GM19023 (cell line): Measurements from ENCODE around the gene FGF18.

Experiments used
- ATAC-seq: cut with Tn5 transposase; IDR thresholded peaks from one replicate; pipeline ENCODE4 v1.9.1; 2021; ENCODE audit warnings: mild to moderate bottlenecking, moderate library complexity; ENCODE audit not compliant: unreplicated experiment

FGF18 gene

GRCh38 chr5:171464829-171465228 lies 45.4 kb downstream of the FGF18 start:
- ATAC-seq = no peak

- no peak for ATAC-seq
Observed at GRCh38 chr5:171467107-171467506, 47.7 kb downstream of the FGF18 start.

- no peak for ATAC-seq
Observed at GRCh38 chr5:171469326-171469725, 49.9 kb downstream of the FGF18 start.

GRCh38 chr5:171470420-171470819 lies 51.0 kb downstream of the FGF18 start:
- no peak for ATAC-seq

GRCh38 chr5:171474230-171474813 lies 54.9 kb downstream of the FGF18 start:
- ATAC-seq = no peak

GRCh38 chr5:171475596-171475995 lies 56.1 kb downstream of the FGF18 start:
- ATAC-seq = no peak

- ATAC-seq = no peak
Observed at GRCh38 chr5:171476701-171477100, 57.3 kb downstream of the FGF18 start.

- ATAC-seq = no peak
Observed at GRCh38 chr5:171477101-171477500, 57.7 kb downstream of the FGF18 start.

GRCh38 chr5:171477666-171478065 lies 58.2 kb downstream of the FGF18 start:
- ATAC-seq = no peak

GRCh38 chr5:171478946-171479775 lies 59.7 kb downstream of the FGF18 start:
- no peak for ATAC-seq

- ATAC-seq = no peak
Observed at GRCh38 chr5:171479776-171480125, 60.3 kb downstream of the FGF18 start.

GRCh38 chr5:171480239-171480638 lies 60.8 kb downstream of the FGF18 start:
- no peak for ATAC-seq

- no peak for ATAC-seq
Observed at GRCh38 chr5:171481571-171482433, 62.4 kb downstream of the FGF18 start.

GRCh38 chr5:171482434-171482730 lies 62.9 kb downstream of the FGF18 start:
- no peak for ATAC-seq

- no peak for ATAC-seq
Observed at GRCh38 chr5:171483551-171484135, 64.2 kb downstream of the FGF18 start.

- no peak for ATAC-seq
Observed at GRCh38 chr5:171484460-171484899, 65.0 kb downstream of the FGF18 start.

GRCh38 chr5:171485668-171486067 lies 66.2 kb downstream of the FGF18 start:
- no peak for ATAC-seq

GRCh38 chr5:171486613-171487012 lies 67.2 kb downstream of the FGF18 start:
- ATAC-seq = no peak

- no peak for ATAC-seq
Observed at GRCh38 chr5:171488876-171489275, 69.4 kb downstream of the FGF18 start.

- no peak for ATAC-seq
Observed at GRCh38 chr5:171492781-171493180, 73.3 kb downstream of the FGF18 start.

- ATAC-seq = no peak
Observed at GRCh38 chr5:171493646-171494393, 74.4 kb downstream of the FGF18 start.
